OCI-LY1 (cell line): ENCODE results near the gene METTL1.

Source experiments
- CTCF ChIP-seq: fragments of 200-600 bp; sonication (generic), shearing (Covaris generic); IDR thresholded peaks from 2 replicates; pipeline ENCODE4 v1.5.1; 2017; ENCODE audit warnings: mild to moderate bottlenecking, antibody characterized with exemption, low read length, moderate library complexity, mixed read lengths
- EZH2 ChIP-seq: fragments of 200-600 bp; sonication (generic), shearing (Covaris generic); IDR thresholded peaks from 2 replicates; pipeline ENCODE4 v1.8.0; 2017; ENCODE audit warnings: borderline replicate concordance, mixed run types, mild to moderate bottlenecking, antibody characterized with exemption, low read length, moderate library complexity, mixed read lengths

GRCh38 chr12:57817261-57817989 lies 45.5 kb upstream of the METTL1 start:
- TF ChIP-seq CTCF (no peak), EZH2 (no peak)
